Retinal pigment epithelial cell (primary cell): ENCODE data around the gene NF2.

ENCODE experiments used
- DNase-seq: peaks from one replicate; pipeline ENCODE4 v3.0.0-alpha.2; 2010; ENCODE audit warnings: low read depth
- H3K4me3 ChIP-seq: 2 replicates; pipeline ENCODE4 v1.5.1; 2011; ENCODE audit warnings: mild to moderate bottlenecking, low read length, control low read depth, moderate library complexity
- CTCF ChIP-seq: conservative IDR thresholded peaks from 2 replicates; pipeline ENCODE4 v1.5.1; 2011; ENCODE audit warnings: low read depth, low read length, control low read depth, inconsistent platforms

Gene NF2

DNA sequence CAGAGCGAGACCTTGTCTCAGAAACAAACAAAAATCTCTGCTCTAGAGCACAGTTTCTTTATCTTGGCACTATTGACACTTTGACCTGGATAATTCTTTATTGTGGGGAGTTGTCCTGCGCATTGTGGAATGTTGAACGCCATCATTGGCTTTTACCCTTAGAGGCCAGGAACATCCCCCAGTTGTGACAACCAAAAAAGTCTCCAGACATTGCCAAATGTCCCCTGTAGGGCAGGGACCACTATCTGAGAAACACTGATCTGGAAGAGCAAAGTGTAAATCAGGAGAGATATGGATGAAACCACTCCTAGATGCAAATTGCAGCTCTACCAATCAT is 4.8 kb upstream of the NF2 start:
- DNase-seq: no peak
- no peak overlapping the region for H3K4me3 ChIP-seq
- no peak for TF ChIP-seq CTCF

DNA sequence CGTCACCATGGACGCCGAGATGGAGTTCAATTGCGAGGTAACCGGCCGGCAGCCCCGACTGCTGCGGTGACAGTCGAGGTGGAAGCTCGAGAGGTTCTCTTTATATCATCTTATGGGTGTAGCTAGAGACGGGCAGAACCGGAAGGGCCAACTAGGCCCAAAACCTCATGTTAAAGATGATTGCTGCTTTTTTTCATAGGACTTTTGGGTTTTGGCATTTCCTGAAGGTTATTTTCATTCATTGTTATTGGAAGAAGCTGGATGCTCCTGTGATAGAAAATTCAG is 585 bp downstream of the NF2 start:
- no peak for DNase-seq
- no peak for TF ChIP-seq CTCF
- peak overlapping the region; percentile 80 for H3K4me3 ChIP-seq

DNA sequence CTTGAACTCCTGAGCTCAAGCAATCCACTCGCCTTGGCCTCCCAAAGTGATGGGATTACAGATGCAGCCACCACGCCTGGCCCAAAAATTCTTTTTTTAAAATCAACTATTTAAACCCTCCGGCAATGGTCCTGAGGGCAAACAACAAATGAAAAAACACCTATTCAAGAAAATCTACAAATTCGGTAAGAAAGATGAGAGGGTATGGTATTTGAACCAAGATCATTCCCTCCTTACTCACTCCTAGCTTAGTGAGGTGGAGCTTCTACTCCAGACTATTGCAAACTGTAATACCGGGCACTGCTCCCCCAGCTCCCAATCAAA is 2.1 kb downstream of the NF2 start:
- DNase-seq: no peak
- no peak overlapping the region for H3K4me3 ChIP-seq
- no peak for TF ChIP-seq CTCF

- DNase-seq: no peak
- TF ChIP-seq CTCF: no peak
- H3K4me3 ChIP-seq: no peak overlapping the region
These were observed 2.9 kb downstream of the NF2 start for GRCh38 chr22:29606320-29606719.

- no peak overlapping the region for H3K4me3 ChIP-seq
- no peak for DNase-seq
- TF ChIP-seq CTCF: no peak
These were observed 4.0 kb downstream of the NF2 start for GRCh38 chr22:29607426-29607825.

GRCh38 chr22:29609139-29609538 is 5.7 kb downstream of the NF2 start:
- no peak for DNase-seq
- H3K4me3 ChIP-seq: no peak overlapping the region
- TF ChIP-seq CTCF: peak; percentile 59

GRCh38 chr22:29610780-29611179 is 7.3 kb downstream of the NF2 start:
- DNase-seq: no peak
- no peak overlapping the region for H3K4me3 ChIP-seq
- TF ChIP-seq CTCF: no peak
